Activated naive CD8-positive, alpha-beta T cell treated with anti-CD3 and anti-CD28 coated beads for 36 hours (primary cell): ENCODE data around the gene TAF9. TPM values are rescaled to one million over a fixed set of nuclear protein-coding genes. Genes with fewer than 3 reads are reported as not detected.

Source experiments
- total RNA-seq, 2 experiments: library from RNA; stranded (reverse); gene quantifications; one replicate each; pipeline ENCODE4 v1.2.3, GENCODE V29; 2021

The TAF9 gene
- total RNA-seq, 2 experiments from 2014 or later, result 94.1 to 99.3 TPM

Other genes starting within 250 kb of the TAF9 start
- 100 to 1,000 TPM; 196 to 202 TPM for gene CCNB1, start 202.4 kb downstream of the TAF9 start, total RNA-seq
- 10 to 100 TPM; 81.1 to 84.9 TPM for gene CENPH, start 179.9 kb downstream of the TAF9 start, total RNA-seq
- 10 to 100 TPM; 42.5 to 45.7 TPM for gene CDK7, start 134.6 kb downstream of the TAF9 start, total RNA-seq
- gene CCDC125, start 36.7 kb downstream of the TAF9 start, total RNA-seq, result 10 to 100 TPM; 10.8 to 13.3 TPM
- 100 to 1,000 TPM; 114 to 123 TPM for gene AK6, start within 50 bp of the TAF9 start, total RNA-seq
- 10 to 100 TPM; 27.7 to 28.8 TPM for gene RAD17, start 298 bp upstream of the TAF9 start, total RNA-seq
- under 1 TPM; 0.31 to 0.78 TPM for gene MARVELD2, start 45.6 kb upstream of the TAF9 start, total RNA-seq
- gene OCLN, start 123.3 kb upstream of the TAF9 start, total RNA-seq, result under 1 TPM; 0.40 to 0.43 TPM
- gene GTF2H2C, start 190.7 kb upstream of the TAF9 start, total RNA-seq, result 10 to 100 TPM; 58.0 to 64.2 TPM